Ectodermal cell (in vitro differentiated cells): ENCODE data around the gene CWH43.
"Not testable (repeated sequence)": the region's sequence is repeated elsewhere in the genome, so short reads cannot be mapped to it uniquely, and the experiment has no call there.

Experiments
- H3K27ac ChIP-seq: 2 replicates; pipeline ENCODE4 v1.7.0; 2013; ENCODE audit warnings: mild to moderate bottlenecking, low read depth, low read length; ENCODE audit not compliant: insufficient read depth, poor library complexity, severe bottlenecking
- H3K27me3 ChIP-seq: 2 replicates; pipeline ENCODE4 v1.7.0; 2013; ENCODE audit warnings: mild to moderate bottlenecking, low read length; ENCODE audit not compliant: insufficient read depth, control insufficient read depth, poor library complexity, severe bottlenecking
- H3K36me3 ChIP-seq: one replicate; pipeline ENCODE4 v1.7.0; 2013; ENCODE audit warnings: low read length; ENCODE audit not compliant: control insufficient read depth, insufficient read depth
- H3K4me1 ChIP-seq: one replicate; pipeline ENCODE4 v1.7.0; 2013; ENCODE audit warnings: low read length; ENCODE audit not compliant: control insufficient read depth, insufficient read depth
- H3K4me3 ChIP-seq: 2 replicates; pipeline ENCODE4 v1.7.0; 2013; ENCODE audit warnings: low read depth, low read length, control low read depth; ENCODE audit not compliant: insufficient read depth
- H3K9me3 ChIP-seq: 2 replicates; pipeline ENCODE4 v1.7.0; 2013; ENCODE audit warnings: mild to moderate bottlenecking, low read length, moderate library complexity; ENCODE audit not compliant: control insufficient read depth
- WGBS, 2 experiments: methylation state at CpG; one replicate each; pipeline ENCODE4 v1.1.7; 2013; ENCODE audit warnings: missing lambda C conversion rate in 2 of 2; 5-methylcytosine and 5-hydroxymethylcytosine counted together

CWH43 gene

GRCh38 chr4:48949518-48950219 is 36.4 kb upstream of the CWH43 start:
- no peaks in the 10 kb centered on the region for H3K27me3 ChIP-seq
- no peaks in the 10 kb centered on the region for H3K9me3 ChIP-seq
- H3K4me3 ChIP-seq = no peak overlapping the region
- H3K4me1 ChIP-seq = no peaks in the 10 kb centered on the region
- no peaks in the 10 kb centered on the region for H3K36me3 ChIP-seq
- WGBS, 2 experiments = 94 to 95% methylated on average over 4 of the region's 4 CpGs
- no peak overlapping the region for H3K27ac ChIP-seq

- Histone ChIP-seq H3K4me1 (no peaks in the 10 kb centered on the region), H3K9me3 (no peaks in the 10 kb centered on the region), H3K4me3 (no peak overlapping the region), H3K36me3 (no peaks in the 10 kb centered on the region), H3K27me3 (no peaks in the 10 kb centered on the region), H3K27ac (no peak overlapping the region)
- 50 to 56% methylated on average over 1 to 2 of the region's 2 CpGs for WGBS, 2 experiments
Measured at GRCh38 chr4:48954314-48954713, 31.8 kb upstream of the CWH43 start.

GRCh38 chr4:48957366-48957765 is 28.7 kb upstream of the CWH43 start:
- H3K4me1 ChIP-seq, H3K27ac ChIP-seq, H3K4me3 ChIP-seq, H3K9me3 ChIP-seq, H3K27me3 ChIP-seq, H3K36me3 ChIP-seq: not testable (repeated sequence)
- WGBS, 2 experiments = 93 to 96% methylated on average over 5 of the region's 5 CpGs

- Histone ChIP-seq H3K9me3 (no peaks in the 10 kb centered on the region), H3K4me1 (no peaks in the 10 kb centered on the region), H3K4me3 (no peak overlapping the region), H3K27me3 (no peaks in the 10 kb centered on the region), H3K27ac (no peak overlapping the region), H3K36me3 (no peaks in the 10 kb centered on the region)
- WGBS, 2 experiments = 91 to 94% methylated on average over 2 of the region's 2 CpGs
Measured at GRCh38 chr4:48958582-48958981, 27.5 kb upstream of the CWH43 start.

GRCh38 chr4:48960988-48961635 is 25.0 kb upstream of the CWH43 start:
- Histone ChIP-seq H3K27ac (no peak overlapping the region), H3K36me3 (no peaks in the 10 kb centered on the region)
- 84 to 89% methylated on average over 3 of the region's 3 CpGs for WGBS, 2 experiments

GRCh38 chr4:48962636-48963035 is 23.4 kb upstream of the CWH43 start:
- Histone ChIP-seq H3K27me3 (no peaks in the 10 kb centered on the region), H3K9me3 (no peaks in the 10 kb centered on the region), H3K27ac (no peak overlapping the region), H3K36me3 (no peaks in the 10 kb centered on the region), H3K4me1 (no peaks in the 10 kb centered on the region), H3K4me3 (no peak overlapping the region)
- WGBS, 2 experiments = 94% methylated on average over 5 of the region's 5 CpGs

More at GRCh38 chr4:48960988-48961635, 25.0 kb upstream of the CWH43 start:
- H3K4me3 ChIP-seq = no peak overlapping the region
- no peaks in the 10 kb centered on the region for H3K4me1 ChIP-seq
- no peaks in the 10 kb centered on the region for H3K27me3 ChIP-seq
- no peaks in the 10 kb centered on the region for H3K9me3 ChIP-seq

- 8 to 9% methylated on average over 4 of the region's 5 CpGs for WGBS, 2 experiments
- Histone ChIP-seq H3K36me3 (no peaks in the 10 kb centered on the region), H3K27me3 (no peaks in the 10 kb centered on the region), H3K9me3 (no peaks in the 10 kb centered on the region), H3K4me3 (no peak overlapping the region), H3K4me1 (no peaks in the 10 kb centered on the region), H3K27ac (no peak overlapping the region)
Measured at GRCh38 chr4:48963042-48963679, 22.9 kb upstream of the CWH43 start.

GRCh38 chr4:48967101-48967500 is 19.0 kb upstream of the CWH43 start:
- no peaks in the 10 kb centered on the region for H3K9me3 ChIP-seq
- no peak overlapping the region for H3K27ac ChIP-seq
- no peaks in the 10 kb centered on the region for H3K4me1 ChIP-seq
- H3K36me3 ChIP-seq = no peaks in the 10 kb centered on the region
- H3K4me3 ChIP-seq = no peak overlapping the region
- H3K27me3 ChIP-seq = no peaks in the 10 kb centered on the region

- H3K27me3 ChIP-seq = no peaks in the 10 kb centered on the region
- H3K4me3 ChIP-seq = no peak overlapping the region
- H3K36me3 ChIP-seq = no peaks in the 10 kb centered on the region
- H3K4me1 ChIP-seq = no peaks in the 10 kb centered on the region
- 85 to 97% methylated on average over 1 of the region's 1 CpG for WGBS, 2 experiments
- no peak overlapping the region for H3K27ac ChIP-seq
- no peaks in the 10 kb centered on the region for H3K9me3 ChIP-seq
Measured at GRCh38 chr4:48967631-48968030, 18.4 kb upstream of the CWH43 start.

GRCh38 chr4:48968814-48969213 is 17.3 kb upstream of the CWH43 start:
- Histone ChIP-seq H3K4me3 (no peak overlapping the region), H3K4me1 (no peaks in the 10 kb centered on the region), H3K27me3 (no peaks in the 10 kb centered on the region), H3K36me3 (no peaks in the 10 kb centered on the region), H3K27ac (no peak overlapping the region), H3K9me3 (no peaks in the 10 kb centered on the region)
- 88 to 90% methylated on average over 4 of the region's 4 CpGs for WGBS, 2 experiments
